Neuronal stem cell (in vitro differentiated cells): ENCODE measurements around the gene ZIC4.

Source experiments
- DNase-seq: peaks from one replicate; pipeline ENCODE4 v3.0.0-alpha.2; 2013; ENCODE audit warnings: low spot score
- H2AFZ ChIP-seq: one replicate; pipeline ENCODE4 v1.6.1; 2013; ENCODE audit warnings: mild to moderate bottlenecking, low read length, inconsistent platforms
- H2AK5ac ChIP-seq: 2 replicates; pipeline ENCODE4 v1.6.1; 2013; ENCODE audit warnings: low read depth, mild to moderate bottlenecking, inconsistent platforms, low read length, moderate library complexity, mixed read lengths
- H2BK120ac ChIP-seq: 2 replicates; pipeline ENCODE4 v1.6.1; 2013; ENCODE audit warnings: low read depth, mild to moderate bottlenecking, inconsistent platforms, low read length, moderate library complexity, mixed read lengths
- H2BK12ac ChIP-seq: one replicate; pipeline ENCODE4 v1.6.1; 2013; ENCODE audit warnings: low read length, inconsistent platforms
- H2BK15ac ChIP-seq: 2 replicates; pipeline ENCODE4 v1.6.1; 2013; ENCODE audit warnings: mild to moderate bottlenecking, low read length, inconsistent platforms, mixed read lengths
- H2BK5ac ChIP-seq: one replicate; pipeline ENCODE4 v1.6.1; 2013; ENCODE audit warnings: inconsistent platforms, mild to moderate bottlenecking, low read length, moderate library complexity
- H3K14ac ChIP-seq: one replicate; pipeline ENCODE4 v1.6.1; 2013; ENCODE audit warnings: low read length, inconsistent platforms
- H3K18ac ChIP-seq: 2 replicates; pipeline ENCODE4 v1.6.1; 2013; ENCODE audit warnings: low read length, inconsistent platforms
- H3K23ac ChIP-seq: 2 replicates; pipeline ENCODE4 v1.6.1; 2013; ENCODE audit warnings: low read depth, mild to moderate bottlenecking, mixed read lengths, low read length, inconsistent platforms; ENCODE audit not compliant: poor library complexity
- H3K27ac ChIP-seq: replicated peaks from 3 replicates; pipeline ENCODE4 v1.5.1; 2013; ENCODE audit warnings: low read length, inconsistent platforms
- H3K27me3 ChIP-seq, 3 experiments: 2 replicates each; pipeline ENCODE4 v1.6.1; 2013; ENCODE audit warnings: low read length in 3 of 3, mild to moderate bottlenecking in 2 of 3, inconsistent platforms in 1 of 3, low read depth in 1 of 3, mixed read lengths in 1 of 3, moderate library complexity in 1 of 3; ENCODE audit not compliant: control insufficient read depth in 3 of 3, insufficient read depth in 3 of 3
- H3K36me3 ChIP-seq, 2 donors: replicated peaks in 1 of 2; 2 replicates each; pipeline ENCODE4 v1.6.1; 2013; ENCODE audit warnings: low read length in 2 of 2; ENCODE audit not compliant: control insufficient read depth in 2 of 2, insufficient read depth in 2 of 2
- H3K4ac ChIP-seq: 2 replicates; pipeline ENCODE4 v1.6.1; 2013; ENCODE audit warnings: inconsistent platforms, mild to moderate bottlenecking, low read length, moderate library complexity
- H3K4me1 ChIP-seq, 2 donors: 1 replicate in 1 of 2; 2 replicates in 1 of 2; pipeline ENCODE4 v1.6.1; 2013; ENCODE audit warnings: low read length in 2 of 2, low read depth in 1 of 2; ENCODE audit not compliant: control insufficient read depth in 2 of 2, insufficient read depth in 1 of 2
- H3K4me2 ChIP-seq: one replicate; pipeline ENCODE4 v1.6.1; 2013; ENCODE audit warnings: mild to moderate bottlenecking, low read length, inconsistent platforms; ENCODE audit not compliant: insufficient read depth, poor library complexity, severe bottlenecking
- H3K4me3 ChIP-seq, 2 donors: 2 replicates each; pipeline ENCODE4 v1.5.1; 2013; ENCODE audit warnings: low read length in 2 of 2, mild to moderate bottlenecking in 2 of 2, inconsistent platforms in 1 of 2, moderate library complexity in 1 of 2
- H3K79me1 ChIP-seq: one replicate; pipeline ENCODE4 v1.6.1; 2013; ENCODE audit warnings: low read depth, mild to moderate bottlenecking, inconsistent platforms, low read length, moderate library complexity
- H3K9ac ChIP-seq: one replicate; pipeline ENCODE4 v1.6.1; 2013; ENCODE audit warnings: mild to moderate bottlenecking, low read depth, low read length, inconsistent platforms; ENCODE audit not compliant: poor library complexity
- H3K9me3 ChIP-seq, 2 donors: replicated peaks in 1 of 2; 2 replicates each; pipeline versions ENCODE3 to v1.6.1; 2013; ENCODE audit warnings: low read length in 2 of 2, mild to moderate bottlenecking in 2 of 2, inconsistent platforms in 1 of 2, low read depth in 1 of 2, mixed read lengths in 1 of 2, moderate library complexity in 1 of 2; ENCODE audit not compliant: control insufficient read depth in 2 of 2, insufficient read depth in 1 of 2
- H4K8ac ChIP-seq: one replicate; pipeline ENCODE4 v1.6.1; 2013; ENCODE audit warnings: low read depth, mild to moderate bottlenecking, inconsistent platforms, low read length, moderate library complexity
- H4K91ac ChIP-seq: one replicate; pipeline ENCODE4 v1.6.1; 2013; ENCODE audit warnings: low read length, low read depth, mild to moderate bottlenecking, inconsistent platforms; ENCODE audit not compliant: poor library complexity
- WGBS, 2 donors: extraction: QIAGEN DNeasy Blood & Tissue Kit; methylation state at CpG; one replicate each; pipeline ENCODE4 v1.1.7; 2013; ENCODE audit warnings: missing lambda C conversion rate in 2 of 2, mixed read lengths in 1 of 2; ENCODE audit not compliant: insufficient read length in 2 of 2, insufficient replicate concordance in 1 of 2; ENCODE audit errors: extremely low coverage in 2 of 2; 5-methylcytosine and 5-hydroxymethylcytosine counted together

ZIC4 gene

DNA sequence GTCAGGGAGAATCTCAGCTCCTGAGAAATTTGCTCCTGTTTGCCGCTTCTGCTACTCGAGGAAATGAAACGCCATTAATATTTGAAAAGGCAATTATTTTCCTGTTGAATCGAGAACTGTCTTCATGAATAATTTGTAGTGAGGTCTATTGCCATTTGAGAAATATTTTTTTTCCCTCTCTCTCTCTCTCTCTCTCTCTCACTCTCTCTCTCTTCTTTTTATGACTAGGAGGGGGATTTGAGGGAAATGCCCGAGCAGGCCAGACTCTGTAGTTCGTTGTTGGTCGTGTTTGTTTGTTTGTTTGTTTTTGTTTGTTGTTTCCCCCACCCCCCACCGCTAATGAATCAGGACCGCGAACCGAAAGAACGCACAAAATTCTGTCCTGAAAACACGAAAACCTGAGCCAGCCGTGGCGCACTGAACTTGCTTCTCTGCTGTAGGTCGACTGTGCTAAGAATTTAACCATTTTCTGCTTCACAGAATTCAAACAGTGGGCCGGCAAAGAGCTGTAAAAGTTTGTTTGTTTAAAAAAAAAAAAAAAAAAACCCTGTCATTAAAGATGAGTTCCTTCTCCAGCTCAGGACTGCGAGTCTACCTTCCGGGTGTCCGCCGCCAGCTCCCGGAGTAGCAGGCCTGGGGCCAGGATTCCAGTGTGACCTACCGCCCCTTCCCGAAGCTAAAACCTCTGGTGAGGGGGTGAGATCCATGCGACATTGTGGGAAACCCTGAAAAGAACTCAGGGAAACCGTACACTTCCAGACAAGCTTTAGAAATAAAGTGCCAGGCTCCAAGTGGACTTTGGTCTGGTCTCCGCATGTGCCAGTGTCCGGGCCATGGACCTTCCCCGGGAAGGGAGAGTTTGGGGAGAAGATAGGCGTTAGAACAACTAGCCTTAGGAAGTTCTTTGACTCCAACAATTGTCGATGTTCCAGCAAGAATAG, 12.1 kb downstream of the ZIC4 start:
- peak overlapping the region; percentile 76 for H3K4me2 ChIP-seq
- no peak overlapping the region for H2BK12ac ChIP-seq
- no peaks in the 10 kb centered on the region for H3K79me1 ChIP-seq
- no peak overlapping the region for H2BK15ac ChIP-seq
- H3K4ac ChIP-seq: no peak overlapping the region
- H4K8ac ChIP-seq: no peak overlapping the region
- no peak for DNase-seq
- H3K14ac ChIP-seq: no peak overlapping the region
- no peak overlapping the region for H2BK5ac ChIP-seq
- H2AK5ac ChIP-seq: no peak overlapping the region
- H3K27me3 ChIP-seq: peaks cover 23 to 78% (median 34%) of the 10 kb centered on the region in 3 experiments
- H2BK120ac ChIP-seq: no peak overlapping the region
- no peaks in the 10 kb centered on the region for H3K36me3 ChIP-seq
- H2AFZ ChIP-seq: peak overlapping the region; percentile 98
- no peak overlapping the region for H3K27ac ChIP-seq
- H4K91ac ChIP-seq: no peak overlapping the region
- peaks cover 3 to 30% of the 10 kb centered on the region in 2 donors for H3K9me3 ChIP-seq
- no CpG with 5 or more reads among the region's 31 CpGs for WGBS, 2 donors
- H3K9ac ChIP-seq: peak overlapping the region; percentile 70
- no peak overlapping the region for H3K18ac ChIP-seq
- peaks cover 14 to 24% of the 10 kb centered on the region in 2 donors for H3K4me1 ChIP-seq
- peak overlapping the region; percentile 79 to 82 for H3K4me3 ChIP-seq
- no peak overlapping the region for H3K23ac ChIP-seq

DNA sequence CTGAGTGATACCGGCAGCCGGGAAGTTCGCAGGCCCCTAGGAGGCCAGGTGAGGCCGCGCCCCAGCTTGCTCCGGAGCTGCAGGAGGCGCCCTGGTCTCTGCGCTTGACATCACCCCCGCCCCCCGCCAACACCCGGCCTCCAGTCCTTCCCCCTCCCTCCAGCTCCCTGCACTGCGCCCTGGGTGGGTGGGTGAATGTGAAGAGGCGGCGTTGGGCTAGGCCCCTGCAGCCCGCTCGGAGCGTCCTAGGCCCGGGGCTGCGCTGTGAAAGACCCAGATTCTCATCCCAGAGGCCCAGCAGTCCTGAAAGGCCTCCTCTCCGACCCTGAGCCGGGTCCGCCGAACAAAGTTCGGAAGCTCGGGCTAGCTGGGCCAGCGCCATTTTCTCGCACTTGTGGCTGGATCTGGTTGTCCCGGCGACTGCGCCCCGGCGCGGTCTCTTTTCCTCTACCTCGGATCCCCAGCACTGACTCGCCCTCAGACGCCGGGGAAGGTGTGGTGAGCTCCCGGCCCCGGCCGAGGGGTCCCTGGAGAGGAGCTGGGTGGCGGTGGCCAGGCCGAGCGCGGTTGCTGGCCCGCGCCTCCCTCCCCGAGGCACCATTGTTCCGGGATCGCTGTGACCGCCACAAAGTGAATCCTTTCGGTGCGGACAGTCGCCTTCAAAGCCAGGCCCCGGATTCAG, 12.9 kb downstream of the ZIC4 start:
- no peak overlapping the region for H3K4ac ChIP-seq
- H2AK5ac ChIP-seq: peak overlapping the region; percentile 34
- H3K27me3 ChIP-seq: peaks cover 25 to 82% (median 42%) of the 10 kb centered on the region in 3 experiments
- H3K79me1 ChIP-seq: no peaks in the 10 kb centered on the region
- no peak for DNase-seq
- peak overlapping the region; percentile 20 for H2BK15ac ChIP-seq
- H3K27ac ChIP-seq: peak overlapping the region; percentile 23
- H3K18ac ChIP-seq: peak overlapping the region; percentile 96
- peaks cover 19 to 28% of the 10 kb centered on the region in 2 donors for H3K4me1 ChIP-seq
- peaks cover 3 to 30% of the 10 kb centered on the region in 2 donors for H3K9me3 ChIP-seq
- H3K14ac ChIP-seq: no peak overlapping the region
- no CpG with 5 or more reads among the region's 54 CpGs for WGBS, 2 donors
- peak overlapping the region; percentile 97 for H2BK120ac ChIP-seq
- H3K9ac ChIP-seq: peak overlapping the region; percentile 70
- H3K4me2 ChIP-seq: peak overlapping the region; percentile 76
- peak overlapping the region; percentile 79 to 82 for H3K4me3 ChIP-seq
- no peak overlapping the region for H2BK5ac ChIP-seq
- H3K36me3 ChIP-seq: no peaks in the 10 kb centered on the region
- H3K23ac ChIP-seq: peak overlapping the region; percentile 53
- H2BK12ac ChIP-seq: no peak overlapping the region
- H2AFZ ChIP-seq: peak overlapping the region; percentile 98
- H4K91ac ChIP-seq: peak overlapping the region; percentile 46
- H4K8ac ChIP-seq: no peak overlapping the region

DNA sequence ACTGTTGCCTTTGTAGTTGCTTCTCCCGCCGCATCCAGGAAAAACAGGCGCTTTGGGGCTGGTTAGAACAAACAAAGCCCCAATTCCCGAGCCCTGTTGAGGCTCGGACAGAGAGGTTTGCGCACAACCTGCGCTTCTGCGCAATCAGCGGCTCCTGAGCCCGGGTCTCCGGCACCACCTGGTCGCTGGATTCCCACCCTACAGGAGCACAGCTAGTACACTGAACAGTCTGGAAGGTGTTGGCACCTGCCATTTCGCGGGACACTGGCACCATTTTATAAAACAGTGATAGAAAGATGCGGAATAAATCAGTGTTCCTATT, 13.8 kb downstream of the ZIC4 start:
- Histone ChIP-seq H3K27me3 (peaks cover 28 to 82% (median 49%) of the 10 kb centered on the region in 3 experiments), H3K4me1 (peaks cover 27 to 28% of the 10 kb centered on the region in 2 donors)

More for the DNA sequence above, 13.8 kb downstream of the ZIC4 start:
- Histone ChIP-seq H3K23ac (no peak overlapping the region), H3K79me1 (no peaks in the 10 kb centered on the region), H2BK12ac (no peak overlapping the region), H3K14ac (no peak overlapping the region), H4K91ac (no peak overlapping the region), H3K4ac (no peak overlapping the region), H3K27ac (peak overlapping the region; percentile 36), H3K18ac (peak overlapping the region; percentile 83), H2BK5ac (no peak overlapping the region), H2AK5ac (no peak overlapping the region), H2BK15ac (no peak overlapping the region), H4K8ac (no peak overlapping the region), H3K4me2 (peak overlapping the region; percentile 82), H3K9ac (peak overlapping the region; percentile 32), H3K9me3 (peaks cover 3 to 27% of the 10 kb centered on the region in 2 donors), H3K4me3 (peak overlapping the region; percentile 77 to 79), H3K36me3 (no peaks in the 10 kb centered on the region), H2BK120ac (no peak overlapping the region), H2AFZ (peak overlapping the region; percentile 89)
- WGBS, 2 donors: no CpG with 5 or more reads among the region's 15 CpGs
- no peak for DNase-seq
